ENCODE measurements around the gene FSTL3. TPM values are rescaled to one million over a fixed set of nuclear protein-coding genes. Genes with fewer than 3 reads are reported as not detected.

The FSTL3 gene
- total RNA-seq, 1 experiment from 2014 or later: 7.1 TPM

GRCh38 chr19:678791-679388, 2.7 kb downstream of the FSTL3 start:
- no peak for TF ChIP-seq CTCF (IDR thresholded peaks at IDR 0.05; ENCODE audit: unreplicated experiment)
- Mint-ChIP-seq H3K9me3 (ENCODE audit: low read depth, unreplicated experiment) (no peaks in the 10 kb centered on the region), H3K27ac (ENCODE audit: unreplicated experiment) (no peak overlapping the region), H3K27me3 (ENCODE audit: unreplicated experiment) (no peaks in the 10 kb centered on the region), H3K4me1 (ENCODE audit: low read depth, unreplicated experiment) (no peaks in the 10 kb centered on the region), H3K4me3 (ENCODE audit: low read depth, unreplicated experiment) (peak overlapping the region; percentile 67), H3K36me3 (ENCODE audit: insufficient read depth, unreplicated experiment) (peaks cover 18% of the 10 kb centered on the region)
- no TSS peak for BruUV-seq (replicated peaks)
- intact Hi-C loops (cut with micrococcal nuclease; ENCODE audit: unreplicated experiment): no loop called here
- DNase-seq: no peak
- CTCF ChIA-PET: interaction anchor here (1.2 kb wide), 1 partner anchor 55 kb away, joined by 6 read pairs; no protein-coding TSS in a partner anchor

- H3K9me3 Mint-ChIP-seq (ENCODE audit: low read depth, unreplicated experiment): no peaks in the 10 kb centered on the region
- H3K27ac Mint-ChIP-seq (ENCODE audit: unreplicated experiment): no peak overlapping the region
- intact Hi-C loops (cut with micrococcal nuclease; ENCODE audit: unreplicated experiment): no loop called here
- peak overlapping the region; percentile 67 for H3K4me3 Mint-ChIP-seq (ENCODE audit: low read depth, unreplicated experiment)
- no peak for TF ChIP-seq CTCF (IDR thresholded peaks at IDR 0.05; ENCODE audit: unreplicated experiment)
- CTCF ChIA-PET: interaction anchor here (1.2 kb wide), 1 partner anchor 55 kb away, joined by 6 read pairs; no protein-coding TSS in a partner anchor
- peaks cover 18% of the 10 kb centered on the region for H3K36me3 Mint-ChIP-seq (ENCODE audit: insufficient read depth, unreplicated experiment)
- peak; percentile 43 for DNase-seq
- BruUV-seq (replicated peaks): no TSS peak
- no peaks in the 10 kb centered on the region for H3K27me3 Mint-ChIP-seq (ENCODE audit: unreplicated experiment)
- H3K4me1 Mint-ChIP-seq (ENCODE audit: low read depth, unreplicated experiment): no peaks in the 10 kb centered on the region
Measured at GRCh38 chr19:679418-680286, 3.5 kb downstream of the FSTL3 start.

- Mint-ChIP-seq H3K27ac (ENCODE audit: unreplicated experiment) (peak overlapping the region; percentile 40), H3K27me3 (ENCODE audit: unreplicated experiment) (no peaks in the 10 kb centered on the region), H3K4me1 (ENCODE audit: low read depth, unreplicated experiment) (no peaks in the 10 kb centered on the region), H3K4me3 (ENCODE audit: low read depth, unreplicated experiment) (peak overlapping the region; percentile 67), H3K9me3 (ENCODE audit: low read depth, unreplicated experiment) (no peaks in the 10 kb centered on the region), H3K36me3 (ENCODE audit: insufficient read depth, unreplicated experiment) (peaks cover 18% of the 10 kb centered on the region)
- BruUV-seq (replicated peaks): no TSS peak
- DNase-seq: peak; percentile 96
- peak; percentile 19 for TF ChIP-seq CTCF (IDR thresholded peaks at IDR 0.05; ENCODE audit: unreplicated experiment)
- intact Hi-C loops (cut with micrococcal nuclease; ENCODE audit: unreplicated experiment): no loop called here
- CTCF ChIA-PET: interaction anchor here (0.6 to 1.2 kb wide), 2 partner anchors 54 to 170 kb away, joined by 3 to 6 read pairs; no protein-coding TSS in a partner anchor
Measured at GRCh38 chr19:680287-681028, 4.3 kb downstream of the FSTL3 start.

Measured in Calu3 (cell line).